Activated CD4-positive, alpha-beta T cell treated with anti-CD3 and anti-CD28 coated beads, Interleukin-2, Interleukin-4, amounts not matched to agents 100 ng/mL and 50 ng/mL, durations not matched to agents 16 hours and 8 hours (primary cell): ENCODE measurements around the gene SP8.
A peak's percentile ranks its signal among the peaks of the same experiment; 100 is the strongest.

Experiments
- DNase-seq: peaks from one replicate; pipeline ENCODE4 v3.0.0-alpha.2; 2020; ENCODE audit warnings: low spot score

Gene SP8

DNA sequence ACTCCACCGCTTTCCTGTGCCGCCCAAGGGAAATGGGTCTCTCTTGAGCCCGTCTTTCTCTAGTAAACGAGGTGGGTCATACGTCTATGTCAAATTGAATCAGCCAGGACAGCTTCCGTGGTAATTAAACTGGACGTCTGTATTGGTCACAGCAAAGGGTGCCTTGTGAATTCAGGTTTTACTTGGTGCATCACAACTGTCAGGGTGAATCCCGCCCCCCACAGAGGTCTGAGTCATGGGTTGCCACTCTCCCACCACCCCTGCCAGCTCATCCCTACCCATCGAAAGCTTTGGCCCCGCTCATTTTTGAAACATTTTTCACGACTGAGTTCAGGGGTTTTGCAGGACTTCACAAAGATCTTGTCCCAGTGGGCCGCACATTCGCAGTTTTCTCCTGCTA, 8.0 kb upstream of the SP8 start:
- DNase-seq, result no peak

DNA sequence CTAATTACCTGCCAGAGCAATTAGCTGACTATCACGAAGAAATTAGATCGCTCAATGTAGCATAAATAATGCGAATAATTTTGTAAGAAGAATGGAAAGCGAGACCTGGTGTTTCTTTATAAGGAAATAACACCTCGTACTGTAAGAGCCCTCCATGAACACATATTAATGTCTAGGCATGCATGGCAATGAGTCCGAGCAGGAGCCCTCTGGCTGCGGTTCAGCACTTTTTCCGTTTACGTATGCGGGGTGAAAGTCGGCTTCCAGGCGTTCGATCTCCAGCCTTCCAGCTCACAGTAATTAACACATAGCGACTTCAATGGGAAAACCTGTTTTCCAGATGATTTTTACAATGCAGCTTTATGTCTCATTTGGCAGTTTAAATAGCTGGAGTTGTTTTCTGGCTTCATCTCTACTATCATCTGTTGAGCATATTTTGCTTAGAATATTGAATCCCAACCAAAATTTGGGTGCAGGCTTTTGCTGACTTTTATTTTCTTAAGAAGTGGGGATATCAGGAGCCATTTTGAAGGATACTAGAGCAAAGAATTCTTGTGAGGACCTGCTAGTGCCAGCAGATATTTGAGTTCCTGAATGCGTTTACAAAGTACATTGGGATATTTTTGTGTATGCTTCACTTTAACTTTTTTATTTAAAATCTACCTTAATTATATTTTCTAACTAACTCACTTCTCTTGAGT, 7.2 kb upstream of the SP8 start:
- no peak for DNase-seq

DNA sequence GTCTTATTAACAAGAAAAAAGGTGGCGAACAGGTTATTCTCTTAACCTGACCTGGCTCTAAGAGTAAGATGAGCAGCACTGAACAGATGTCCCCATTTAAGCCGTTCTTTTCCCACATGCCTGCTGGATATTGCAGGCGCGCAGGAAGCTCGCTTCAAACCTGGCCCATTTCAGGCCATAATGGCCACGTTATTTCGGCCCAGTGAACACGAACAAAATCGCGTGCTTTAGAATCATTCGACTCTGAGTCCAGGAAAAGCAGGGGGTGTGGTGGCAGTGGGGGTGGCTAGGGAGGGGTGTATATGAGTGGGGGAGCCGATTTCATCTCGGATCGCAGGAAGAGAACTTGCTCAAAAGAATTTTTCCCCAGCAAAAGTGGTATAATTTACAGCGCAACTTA, 6.6 kb upstream of the SP8 start:
- no peak for DNase-seq

DNA sequence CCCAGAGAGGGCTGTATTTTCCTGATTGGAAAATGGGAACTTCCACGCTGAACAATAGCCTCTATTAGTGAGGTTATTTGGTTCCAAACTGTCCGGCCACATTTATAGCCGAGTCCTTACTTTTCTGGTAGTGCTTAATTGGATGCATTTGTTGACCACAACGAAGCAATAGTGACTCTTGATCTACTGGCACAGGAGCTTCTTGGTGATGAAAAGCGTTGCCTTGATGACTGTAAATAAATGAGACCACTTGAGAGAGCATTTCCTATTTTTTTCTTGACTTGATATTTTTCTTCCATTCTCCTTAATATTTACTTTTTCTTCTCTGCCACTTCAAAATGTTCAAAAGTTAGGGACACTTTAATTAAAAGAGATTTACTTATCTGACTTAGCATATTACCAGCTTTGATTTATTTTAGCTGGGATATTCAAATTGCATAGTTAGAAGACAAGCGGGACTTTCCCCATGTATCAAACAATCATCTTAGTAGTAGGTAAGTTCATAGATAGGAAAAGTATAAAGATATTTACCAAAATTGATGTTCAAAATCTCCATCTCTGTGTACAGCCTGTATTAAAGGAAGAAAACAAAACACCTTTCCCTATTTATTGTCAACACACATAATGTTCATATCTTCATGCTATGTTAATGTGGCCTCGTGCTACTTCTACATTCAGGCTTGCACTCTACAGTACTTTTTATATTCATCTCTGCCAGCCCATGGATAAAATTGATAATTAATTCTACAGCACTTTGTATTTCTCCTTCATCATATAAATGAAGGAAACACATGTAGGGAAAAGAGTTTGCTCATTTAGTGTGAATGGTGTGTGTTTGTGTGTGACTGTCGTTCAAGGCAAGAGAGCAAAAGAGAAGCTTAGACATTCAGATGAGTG, 5.1 kb upstream of the SP8 start:
- no peak for DNase-seq

DNA sequence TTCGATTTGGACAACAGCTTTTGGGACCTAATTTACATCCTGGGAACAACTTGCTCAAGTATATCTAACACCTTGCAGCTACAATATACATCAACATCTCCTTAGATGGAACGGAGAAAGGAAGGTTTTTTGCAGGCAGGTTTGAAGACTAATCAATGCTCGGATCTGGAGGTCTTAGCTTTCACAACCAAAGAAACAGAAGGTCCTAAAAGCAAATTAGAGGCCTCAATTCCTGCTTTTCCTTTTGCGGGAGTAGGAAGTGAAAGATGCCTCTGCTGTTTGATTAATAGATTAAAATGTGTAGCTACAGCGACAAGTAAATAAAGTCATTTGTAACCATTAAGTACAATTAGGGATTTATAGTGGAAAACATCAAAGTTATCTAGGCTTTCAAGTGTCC, 3.7 kb upstream of the SP8 start:
- DNase-seq, result no peak

DNA sequence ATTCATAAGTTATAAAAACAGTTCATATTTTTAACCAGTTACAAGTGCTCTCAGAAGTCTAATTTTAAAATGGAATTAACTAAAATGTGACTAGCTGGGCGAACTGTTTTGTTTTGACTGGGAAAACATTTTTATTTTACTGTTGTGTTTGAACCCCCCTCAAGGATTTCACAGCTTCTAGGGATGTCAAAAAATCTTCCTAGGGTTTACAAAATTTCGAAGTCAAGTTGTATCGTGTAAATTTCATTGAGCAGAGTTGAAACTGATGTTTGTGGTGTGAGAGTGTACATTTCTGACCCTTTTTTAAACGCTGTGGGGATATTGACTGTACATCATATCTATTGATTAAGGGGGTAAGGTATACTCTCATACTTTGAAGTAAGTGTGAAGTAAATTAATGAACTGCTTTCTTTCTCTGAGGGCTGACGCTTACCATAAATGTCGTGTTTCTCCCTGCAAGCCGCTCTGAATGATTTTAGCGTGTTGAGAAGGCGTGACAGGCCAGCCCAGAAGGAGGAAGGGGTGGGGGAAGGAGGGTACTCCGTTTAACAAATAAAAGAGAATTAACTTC, 1.8 kb upstream of the SP8 start:
- DNase-seq, result no peak

DNA sequence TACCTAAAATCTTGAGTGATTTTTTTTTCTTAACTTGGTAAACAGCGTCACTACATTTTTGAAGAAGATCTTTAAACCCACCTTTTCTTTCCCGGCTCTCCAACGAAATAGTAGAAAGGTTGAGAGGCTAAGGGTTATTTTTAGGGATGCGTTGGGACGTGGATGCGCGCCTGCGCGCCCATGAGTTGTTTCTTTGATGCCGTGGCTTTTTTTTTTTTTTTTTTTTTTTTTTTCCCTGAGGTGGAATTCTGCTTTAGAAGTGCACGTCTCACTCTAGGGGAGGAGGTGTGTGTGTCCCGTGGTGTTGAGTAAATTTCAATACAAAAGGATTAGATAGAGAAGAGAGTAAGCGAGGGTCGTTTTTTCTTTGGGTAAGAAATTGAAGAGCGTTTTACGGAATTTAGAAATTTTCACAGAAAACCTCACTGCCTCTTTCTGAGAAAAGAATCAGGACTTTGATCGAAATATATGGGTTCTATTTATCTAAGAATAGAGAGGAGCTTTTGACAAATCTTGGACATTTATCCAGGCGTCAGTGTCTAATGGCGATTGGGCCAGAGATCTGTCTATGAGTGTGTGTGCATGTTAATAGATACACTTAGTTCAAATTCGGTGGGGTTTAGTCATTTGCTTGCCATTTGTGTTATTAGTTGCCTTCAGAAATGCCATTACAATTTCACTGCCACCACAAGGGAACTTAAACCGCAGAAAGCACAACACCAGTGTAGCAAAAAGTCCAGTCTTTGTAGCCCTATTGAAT, 1.2 kb upstream of the SP8 start:
- DNase-seq, result no peak

DNA sequence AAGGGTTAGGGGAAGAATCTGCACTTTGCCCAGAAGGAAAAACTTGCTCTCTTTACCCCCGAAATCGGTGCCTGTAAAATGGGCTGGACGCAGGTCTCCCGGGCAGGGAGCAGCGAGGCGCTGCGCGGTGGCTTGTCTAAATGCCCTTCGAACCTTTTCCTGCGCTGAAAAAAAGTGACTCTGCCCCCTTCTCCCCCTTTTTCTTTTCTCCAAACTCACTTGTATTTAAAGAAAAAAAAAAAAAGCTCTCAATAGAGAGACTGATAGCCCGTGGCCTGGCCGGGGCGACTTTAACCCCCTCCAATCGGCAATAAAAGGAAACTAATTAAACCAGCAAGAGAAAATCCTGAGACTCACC, 286 bp downstream of the SP8 start:
- no peak for DNase-seq

DNA sequence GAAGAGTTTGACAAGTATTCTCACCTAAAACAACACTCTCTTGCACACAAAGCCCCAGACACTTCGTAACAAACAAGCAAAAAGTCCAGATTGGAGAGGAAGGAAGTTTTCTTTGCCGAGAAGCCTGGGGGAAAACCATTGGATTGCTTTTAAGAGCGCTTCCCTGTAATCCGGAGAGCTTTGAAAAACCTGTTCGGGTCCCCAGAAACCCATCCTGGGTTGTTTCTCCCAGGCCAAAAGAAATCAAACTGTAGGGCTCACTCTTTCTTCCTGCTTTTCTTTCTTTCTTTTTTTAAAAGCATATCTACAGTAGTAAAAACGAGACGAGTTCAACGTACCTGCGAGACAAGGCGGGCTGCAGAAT, 655 bp downstream of the SP8 start:
- no peak for DNase-seq

DNA sequence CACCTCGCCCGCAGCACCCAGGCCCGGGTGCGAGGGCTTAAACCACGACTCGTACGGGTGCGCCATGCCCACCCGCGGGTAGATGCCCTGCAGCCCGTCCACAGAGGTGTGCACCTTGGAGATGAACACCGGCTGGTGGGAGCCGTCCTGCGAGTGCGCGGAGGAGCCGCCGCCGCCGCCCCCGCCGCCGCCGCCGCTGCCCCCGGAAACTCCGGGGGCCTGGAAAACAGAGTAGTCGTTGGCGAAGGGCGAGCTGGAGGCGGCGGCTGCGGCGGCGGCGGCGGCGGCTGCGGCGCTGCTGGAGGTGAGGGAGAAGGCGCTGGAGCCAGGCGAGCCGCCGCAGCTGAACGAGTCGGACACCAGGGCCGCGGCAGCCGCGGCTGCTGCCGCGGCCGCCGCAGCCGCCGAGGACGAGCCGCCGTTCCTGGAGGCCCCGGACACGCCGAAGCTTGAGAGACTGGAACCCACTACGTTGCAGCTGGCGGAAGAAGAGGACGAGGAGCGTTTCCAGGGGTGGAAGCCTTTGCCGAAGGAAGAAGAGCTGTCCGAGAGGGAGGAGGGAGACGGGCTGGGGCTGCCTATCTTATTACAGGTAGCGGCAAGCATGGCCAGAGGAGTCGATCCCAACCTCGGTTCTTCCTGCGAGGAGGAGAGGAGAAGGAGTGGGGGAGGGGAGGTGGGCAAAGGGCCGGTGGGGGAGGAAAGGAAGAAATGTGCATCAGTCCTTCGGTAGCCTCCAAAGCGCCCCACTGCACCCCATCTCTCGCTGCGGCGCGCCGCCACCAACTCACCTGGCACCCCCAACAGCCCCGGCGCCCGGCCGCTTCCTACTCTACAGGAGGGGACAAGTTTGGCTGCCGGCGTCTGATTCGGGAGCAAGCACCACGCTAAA, 1.3 kb downstream of the SP8 start:
- DNase-seq, result no peak

DNA sequence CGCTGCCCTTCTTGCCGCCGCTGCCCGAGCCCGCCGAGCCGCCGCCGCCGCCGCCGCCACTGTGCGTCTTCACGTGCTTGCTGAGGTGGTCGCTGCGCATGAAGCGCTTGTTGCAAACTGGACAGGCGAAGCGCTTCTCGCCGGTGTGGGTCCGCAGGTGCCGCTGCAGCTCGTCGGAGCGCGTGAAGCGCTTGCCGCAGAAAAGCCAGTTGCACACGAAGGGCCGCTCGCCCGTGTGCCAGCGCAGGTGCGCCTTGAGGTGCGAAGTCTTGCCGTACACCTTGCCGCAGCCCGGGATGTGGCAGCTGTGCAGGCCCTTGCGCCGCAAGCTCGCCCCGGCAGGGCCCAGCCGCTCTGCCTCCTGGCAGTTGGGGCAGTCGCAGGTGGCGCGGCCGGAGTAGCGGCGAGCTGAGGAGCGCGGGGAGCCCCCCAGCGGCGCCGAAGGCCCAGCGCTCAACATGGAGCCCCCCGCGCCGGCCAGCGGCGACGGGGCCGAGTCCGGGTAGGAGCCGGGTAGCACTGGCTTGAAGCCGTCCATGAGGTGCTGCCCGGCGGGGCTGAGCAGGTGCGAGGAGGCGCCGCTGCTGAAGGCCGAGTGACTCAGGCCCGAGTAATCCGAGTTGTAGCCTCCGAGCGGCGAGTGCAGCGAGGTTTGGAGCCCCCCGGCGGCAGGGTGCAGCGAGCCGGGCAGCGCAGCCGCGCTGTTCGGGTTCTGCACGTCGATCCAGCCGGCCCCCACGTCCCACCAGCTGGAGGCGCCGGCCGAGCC, 2.1 kb downstream of the SP8 start:
- DNase-seq, result no peak

DNA sequence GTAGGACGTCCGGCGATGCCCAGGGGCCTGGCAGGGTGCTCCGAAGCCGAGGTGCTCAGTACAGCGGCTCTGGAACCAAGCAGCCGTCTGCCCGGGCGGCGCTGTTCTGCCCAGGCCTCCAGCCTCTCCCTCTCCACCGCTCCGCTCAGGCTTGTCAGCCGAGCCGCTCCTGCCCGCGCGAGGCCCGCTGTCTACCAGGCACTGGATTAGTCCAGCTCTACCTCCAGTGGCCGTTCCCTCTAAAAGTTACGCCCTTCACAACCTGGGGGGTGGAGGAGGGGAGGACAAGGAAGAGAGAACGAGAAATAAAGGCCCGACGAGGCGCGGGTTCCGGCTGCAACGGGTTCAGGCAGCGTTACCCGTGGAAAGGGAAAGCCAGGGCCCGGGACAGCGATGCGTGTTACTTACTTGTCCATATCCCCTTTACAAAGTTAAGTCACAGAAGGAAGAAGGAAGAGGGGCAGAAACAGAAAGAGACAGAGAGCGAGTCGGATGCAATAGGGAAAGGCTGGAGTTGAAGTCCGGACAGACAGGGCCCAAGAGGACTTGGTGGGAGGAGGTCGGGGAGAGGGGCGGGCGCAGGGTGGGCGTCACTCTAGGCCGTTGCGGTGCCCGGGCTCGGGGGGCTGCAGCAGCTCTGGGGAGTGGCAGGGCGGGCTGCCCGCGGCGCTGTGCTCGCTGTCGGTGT, 2.8 kb downstream of the SP8 start:
- DNase-seq, result peak; percentile 16

DNA sequence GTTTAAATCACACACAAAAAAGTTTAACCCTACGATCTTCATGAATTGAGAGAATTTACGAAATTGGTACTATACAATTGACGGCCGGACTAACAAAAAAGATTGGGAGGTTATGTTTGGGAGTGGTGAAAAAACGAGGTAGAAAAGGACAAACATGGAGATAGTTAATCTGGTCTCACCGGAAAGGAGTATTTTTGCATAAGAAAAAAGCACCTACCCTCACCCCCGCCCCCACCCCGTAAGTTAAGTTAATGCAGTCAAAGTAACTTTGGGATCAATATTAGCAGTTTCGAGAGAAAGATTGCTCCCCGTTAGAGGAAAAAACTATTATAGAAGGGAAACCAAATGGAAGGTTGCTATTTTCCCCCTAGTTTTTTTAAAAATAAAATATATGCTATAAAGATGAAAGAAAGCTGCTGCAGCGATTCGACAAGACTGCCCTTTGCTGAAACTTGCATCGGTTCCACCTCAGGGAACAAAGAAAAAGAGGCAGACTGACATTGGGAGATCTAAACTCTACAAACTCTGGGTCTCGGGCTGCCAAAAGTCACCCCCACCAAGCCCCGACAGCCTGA, 3.5 kb downstream of the SP8 start:
- DNase-seq, result no peak

DNA sequence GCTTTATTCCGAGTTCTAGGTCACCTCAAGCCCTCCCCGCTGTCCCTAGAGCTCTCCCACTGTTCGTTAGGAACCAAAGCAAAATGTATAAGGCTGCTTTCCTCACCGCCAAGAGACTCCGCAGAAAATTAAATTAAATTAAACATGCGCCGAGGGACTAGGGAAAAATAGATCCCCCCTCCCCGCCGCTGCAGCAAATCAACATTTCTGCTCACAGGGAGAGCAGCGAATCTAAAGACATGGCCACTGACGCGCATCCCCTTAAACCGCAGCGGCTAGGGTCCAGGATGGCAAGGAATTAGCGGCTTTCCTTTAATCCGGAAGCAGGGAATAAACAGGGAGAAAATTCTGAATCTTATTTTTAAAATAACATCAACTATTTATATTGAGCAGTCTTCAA, 7.6 kb downstream of the SP8 start:
- DNase-seq, result no peak

DNA sequence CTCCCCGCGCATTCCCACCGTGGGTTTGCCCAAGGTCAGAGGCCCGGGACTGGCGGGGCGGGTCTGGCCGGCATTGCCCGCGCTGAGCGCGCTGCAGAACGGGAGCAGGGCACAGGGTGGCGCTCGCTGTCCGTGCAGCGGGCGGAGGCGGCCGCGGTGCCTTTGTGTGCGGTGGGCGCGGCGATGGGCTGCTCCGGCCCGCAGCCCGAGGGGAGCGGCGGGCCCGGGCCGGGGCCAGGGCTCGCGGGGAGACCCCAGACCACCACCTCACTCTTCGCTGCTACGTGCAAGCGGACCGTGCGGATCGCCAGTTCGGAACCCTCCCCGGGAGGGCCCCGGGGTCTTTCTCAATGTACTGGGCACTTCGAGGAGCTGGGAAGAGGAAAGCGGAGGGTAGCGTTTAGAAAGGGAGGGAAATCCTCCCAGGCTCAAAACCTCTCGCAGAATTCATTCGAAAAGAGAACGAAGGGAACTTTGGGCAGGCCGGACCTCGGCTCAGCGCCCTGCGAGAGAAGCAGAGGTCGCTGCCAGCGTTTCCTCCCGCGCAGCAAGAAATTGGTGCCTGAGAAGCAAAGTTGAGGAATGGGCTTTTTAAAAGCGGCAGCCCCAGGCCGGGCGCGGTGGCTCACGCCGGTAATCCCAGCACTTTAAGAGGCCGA, 8.5 kb downstream of the SP8 start:
- DNase-seq, result peak; percentile 14

DNA sequence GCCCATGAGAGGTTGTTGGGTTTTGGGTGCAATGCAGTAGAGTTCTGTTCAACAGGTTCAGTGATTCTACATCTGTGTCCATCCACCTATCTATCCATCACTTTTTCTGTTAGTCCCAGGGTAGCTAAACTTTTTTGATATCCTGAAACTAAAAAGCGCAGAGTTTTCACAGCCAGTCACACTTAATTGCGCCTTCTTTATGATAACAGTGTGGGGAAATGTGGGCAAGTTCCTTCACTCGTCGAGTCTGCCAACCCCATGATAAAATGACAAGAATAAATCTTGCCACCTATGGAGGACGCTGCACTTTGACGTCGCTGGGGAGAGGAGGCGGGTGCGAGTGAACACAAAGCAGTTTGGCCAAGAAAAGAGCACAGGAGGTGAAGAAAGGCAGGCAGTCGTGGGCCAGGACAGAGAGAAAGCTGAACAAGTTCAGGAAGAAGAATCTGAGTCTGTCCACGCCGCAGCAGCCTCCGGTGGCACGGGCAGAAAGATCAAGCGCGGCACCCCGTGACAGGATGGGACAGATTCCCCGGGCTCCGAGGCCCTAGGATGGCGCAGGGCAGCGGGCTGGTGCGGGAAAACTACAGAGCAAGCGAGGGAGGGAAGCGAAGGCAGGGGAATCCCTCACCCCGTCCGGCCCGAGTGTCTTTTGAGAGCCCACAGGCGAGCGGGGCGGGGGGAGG, 9.2 kb downstream of the SP8 start:
- DNase-seq, result no peak

DNA sequence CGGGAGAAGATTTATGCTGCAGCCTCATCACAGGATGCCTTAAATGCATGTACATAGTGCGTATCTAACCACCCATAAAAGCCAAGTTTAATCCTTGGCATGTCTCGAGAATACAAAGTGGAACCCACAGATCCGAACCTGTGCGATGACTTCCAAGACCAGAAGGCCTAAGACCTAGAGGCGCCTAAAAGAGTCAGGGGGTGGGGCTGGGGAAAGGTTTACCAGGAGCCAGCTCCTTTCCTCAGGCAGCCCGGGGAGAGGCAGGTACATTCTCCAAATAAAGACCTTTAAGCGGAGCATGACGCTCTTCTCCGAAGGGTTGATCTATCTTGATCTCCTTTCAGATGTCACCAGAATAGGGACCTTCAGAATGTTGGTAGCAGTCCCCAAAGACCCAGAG, 9.7 kb downstream of the SP8 start:
- DNase-seq, result no peak

DNA sequence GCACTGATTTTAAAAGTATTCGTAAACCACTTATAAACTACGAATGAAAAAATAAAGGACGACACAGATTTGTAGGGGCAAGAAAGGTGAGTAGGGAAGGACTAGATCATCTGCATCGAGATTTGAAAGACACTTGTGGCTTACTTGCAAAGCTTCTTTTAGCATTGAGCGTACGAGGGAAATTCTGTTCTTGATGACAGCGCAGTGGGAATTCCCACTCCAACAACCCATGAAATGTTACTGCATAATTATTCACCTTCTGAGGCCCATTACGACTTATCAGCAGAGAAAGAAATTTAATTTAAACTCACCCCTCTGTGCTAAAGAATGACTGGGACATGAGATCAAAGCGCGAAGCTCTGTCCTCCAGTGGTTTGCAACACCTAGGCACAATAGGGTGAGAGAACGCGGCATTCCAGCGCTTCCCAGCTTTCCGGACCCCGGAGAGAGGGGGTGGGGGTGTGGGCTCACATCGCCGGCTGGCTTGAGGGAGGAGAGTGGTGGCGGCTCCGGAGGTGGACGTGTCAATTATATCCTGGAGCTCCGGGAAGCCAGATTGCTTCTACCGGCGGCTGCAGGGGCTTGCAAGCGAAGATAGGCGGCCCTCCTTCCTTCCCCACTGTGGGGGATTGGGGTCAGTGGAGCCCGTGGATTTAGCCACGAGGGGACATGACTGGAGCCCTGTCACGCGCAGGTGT, 10.3 kb downstream of the SP8 start:
- DNase-seq, result no peak
